K562 (cell line): Measurements from ENCODE around the gene PTPRG. TPM values are rescaled to one million over a fixed set of nuclear protein-coding genes. Genes with fewer than 3 reads are reported as not detected.

Experiments used
- polyA plus RNA-seq, 8 experiments: library from polyadenylated mRNA; depleted of rRNA in 4 of 8; stranded (reverse) in 5 of 8; unstranded in 3 of 8; fragments of >200 nt; fragmentation: Nextera tagmentation in 2 of 8; fragmentation: Illumina TruSeq in 1 of 8; extraction: Ambion mirVana in 2 of 8; extraction: Trizol in 1 of 8; gene quantifications; 2 replicates each; pipeline versions ENCODE4 v1.2.1 to v1.2.3, GENCODE V29; 2011 to 2014; ENCODE audit warnings: inconsistent platforms in 1 of 8, missing spikeins in 1 of 8
- total RNA-seq, 7 experiments: library from RNA; depleted of rRNA in 6 of 7; stranded (reverse); fragments of >200 nt in 6 of 7; fragmentation: Illumina TruSeq in 2 of 7; extraction: Trizol in 2 of 7; gene quantifications; 2 replicates each; pipeline versions ENCODE4 v1.2.1 to v1.2.3, GENCODE V29; 2011 to 2021; ENCODE audit warnings: low replicate concordance in 1 of 7
- TF ChIP-seq, protein P1 (sequence below): fragments of 200-600 bp; sonication (generic); IDR thresholded peaks from one replicate; pipeline ENCODE4 v1.6.1; 2012; ENCODE audit warnings: mild to moderate bottlenecking, low read depth, low read length, inconsistent platforms

PTPRG gene
- total and polyA plus RNA-seq, 9 of the 15 experiments (the other 6 are each of a cell fraction or from before 2014, with no cell fraction given) = 0.16 TPM; not detected in 8

DNA sequence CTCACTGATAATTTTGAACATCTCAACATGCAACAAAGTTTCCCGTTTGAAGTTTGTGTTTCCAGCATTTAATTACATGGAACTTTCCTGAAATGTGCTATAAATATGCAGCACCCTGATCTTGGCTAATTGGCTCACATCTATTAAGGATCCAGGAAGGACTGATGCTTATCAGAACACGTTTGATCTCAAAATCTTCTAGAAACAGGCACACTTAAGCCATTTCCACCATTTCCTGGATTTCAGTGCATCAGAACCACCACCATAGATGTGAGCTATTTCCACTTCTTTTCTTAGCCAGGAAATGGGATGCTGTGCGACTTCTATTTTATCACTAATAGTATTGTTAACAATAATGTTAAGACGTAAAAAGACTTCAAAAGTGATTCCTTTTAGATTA, 583.1 kb downstream of the PTPRG start (continued):
- TF ChIP-seq, protein P1, sequence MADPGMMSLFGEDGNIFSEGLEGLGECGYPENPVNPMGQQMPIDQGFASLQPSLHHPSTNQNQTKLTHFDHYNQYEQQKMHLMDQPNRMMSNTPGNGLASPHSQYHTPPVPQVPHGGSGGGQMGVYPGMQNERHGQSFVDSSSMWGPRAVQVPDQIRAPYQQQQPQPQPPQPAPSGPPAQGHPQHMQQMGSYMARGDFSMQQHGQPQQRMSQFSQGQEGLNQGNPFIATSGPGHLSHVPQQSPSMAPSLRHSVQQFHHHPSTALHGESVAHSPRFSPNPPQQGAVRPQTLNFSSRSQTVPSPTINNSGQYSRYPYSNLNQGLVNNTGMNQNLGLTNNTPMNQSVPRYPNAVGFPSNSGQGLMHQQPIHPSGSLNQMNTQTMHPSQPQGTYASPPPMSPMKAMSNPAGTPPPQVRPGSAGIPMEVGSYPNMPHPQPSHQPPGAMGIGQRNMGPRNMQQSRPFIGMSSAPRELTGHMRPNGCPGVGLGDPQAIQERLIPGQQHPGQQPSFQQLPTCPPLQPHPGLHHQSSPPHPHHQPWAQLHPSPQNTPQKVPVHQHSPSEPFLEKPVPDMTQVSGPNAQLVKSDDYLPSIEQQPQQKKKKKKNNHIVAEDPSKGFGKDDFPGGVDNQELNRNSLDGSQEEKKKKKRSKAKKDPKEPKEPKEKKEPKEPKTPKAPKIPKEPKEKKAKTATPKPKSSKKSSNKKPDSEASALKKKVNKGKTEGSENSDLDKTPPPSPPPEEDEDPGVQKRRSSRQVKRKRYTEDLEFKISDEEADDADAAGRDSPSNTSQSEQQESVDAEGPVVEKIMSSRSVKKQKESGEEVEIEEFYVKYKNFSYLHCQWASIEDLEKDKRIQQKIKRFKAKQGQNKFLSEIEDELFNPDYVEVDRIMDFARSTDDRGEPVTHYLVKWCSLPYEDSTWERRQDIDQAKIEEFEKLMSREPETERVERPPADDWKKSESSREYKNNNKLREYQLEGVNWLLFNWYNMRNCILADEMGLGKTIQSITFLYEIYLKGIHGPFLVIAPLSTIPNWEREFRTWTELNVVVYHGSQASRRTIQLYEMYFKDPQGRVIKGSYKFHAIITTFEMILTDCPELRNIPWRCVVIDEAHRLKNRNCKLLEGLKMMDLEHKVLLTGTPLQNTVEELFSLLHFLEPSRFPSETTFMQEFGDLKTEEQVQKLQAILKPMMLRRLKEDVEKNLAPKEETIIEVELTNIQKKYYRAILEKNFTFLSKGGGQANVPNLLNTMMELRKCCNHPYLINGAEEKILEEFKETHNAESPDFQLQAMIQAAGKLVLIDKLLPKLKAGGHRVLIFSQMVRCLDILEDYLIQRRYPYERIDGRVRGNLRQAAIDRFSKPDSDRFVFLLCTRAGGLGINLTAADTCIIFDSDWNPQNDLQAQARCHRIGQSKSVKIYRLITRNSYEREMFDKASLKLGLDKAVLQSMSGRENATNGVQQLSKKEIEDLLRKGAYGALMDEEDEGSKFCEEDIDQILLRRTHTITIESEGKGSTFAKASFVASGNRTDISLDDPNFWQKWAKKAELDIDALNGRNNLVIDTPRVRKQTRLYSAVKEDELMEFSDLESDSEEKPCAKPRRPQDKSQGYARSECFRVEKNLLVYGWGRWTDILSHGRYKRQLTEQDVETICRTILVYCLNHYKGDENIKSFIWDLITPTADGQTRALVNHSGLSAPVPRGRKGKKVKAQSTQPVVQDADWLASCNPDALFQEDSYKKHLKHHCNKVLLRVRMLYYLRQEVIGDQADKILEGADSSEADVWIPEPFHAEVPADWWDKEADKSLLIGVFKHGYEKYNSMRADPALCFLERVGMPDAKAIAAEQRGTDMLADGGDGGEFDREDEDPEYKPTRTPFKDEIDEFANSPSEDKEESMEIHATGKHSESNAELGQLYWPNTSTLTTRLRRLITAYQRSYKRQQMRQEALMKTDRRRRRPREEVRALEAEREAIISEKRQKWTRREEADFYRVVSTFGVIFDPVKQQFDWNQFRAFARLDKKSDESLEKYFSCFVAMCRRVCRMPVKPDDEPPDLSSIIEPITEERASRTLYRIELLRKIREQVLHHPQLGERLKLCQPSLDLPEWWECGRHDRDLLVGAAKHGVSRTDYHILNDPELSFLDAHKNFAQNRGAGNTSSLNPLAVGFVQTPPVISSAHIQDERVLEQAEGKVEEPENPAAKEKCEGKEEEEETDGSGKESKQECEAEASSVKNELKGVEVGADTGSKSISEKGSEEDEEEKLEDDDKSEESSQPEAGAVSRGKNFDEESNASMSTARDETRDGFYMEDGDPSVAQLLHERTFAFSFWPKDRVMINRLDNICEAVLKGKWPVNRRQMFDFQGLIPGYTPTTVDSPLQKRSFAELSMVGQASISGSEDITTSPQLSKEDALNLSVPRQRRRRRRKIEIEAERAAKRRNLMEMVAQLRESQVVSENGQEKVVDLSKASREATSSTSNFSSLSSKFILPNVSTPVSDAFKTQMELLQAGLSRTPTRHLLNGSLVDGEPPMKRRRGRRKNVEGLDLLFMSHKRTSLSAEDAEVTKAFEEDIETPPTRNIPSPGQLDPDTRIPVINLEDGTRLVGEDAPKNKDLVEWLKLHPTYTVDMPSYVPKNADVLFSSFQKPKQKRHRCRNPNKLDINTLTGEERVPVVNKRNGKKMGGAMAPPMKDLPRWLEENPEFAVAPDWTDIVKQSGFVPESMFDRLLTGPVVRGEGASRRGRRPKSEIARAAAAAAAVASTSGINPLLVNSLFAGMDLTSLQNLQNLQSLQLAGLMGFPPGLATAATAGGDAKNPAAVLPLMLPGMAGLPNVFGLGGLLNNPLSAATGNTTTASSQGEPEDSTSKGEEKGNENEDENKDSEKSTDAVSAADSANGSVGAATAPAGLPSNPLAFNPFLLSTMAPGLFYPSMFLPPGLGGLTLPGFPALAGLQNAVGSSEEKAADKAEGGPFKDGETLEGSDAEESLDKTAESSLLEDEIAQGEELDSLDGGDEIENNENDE = no peak
